Measurements from ENCODE around the gene KLHL29.

- TF ChIP-seq POLR2A (IDR thresholded peaks at IDR 0.05; ENCODE audit: low read depth, low read length) (no peak), KDM1A (IDR thresholded peaks at IDR 0.05; ENCODE audit: borderline replicate concordance) (no peak), CTCF (IDR thresholded peaks at IDR 0.05 in 2 of 3, conservative IDR thresholded peaks at IDR 0.05 in 1 of 3; ENCODE audit: control insufficient read depth in 2 of 3, extremely low read depth in 1 of 3, insufficient read depth in 1 of 3, low read depth in 3 of 3, low read length in 3 of 3) (no peak), YY1 (IDR thresholded peaks at IDR 0.05; ENCODE audit: low read depth, low read length) (no peak), EP300 (IDR thresholded peaks at IDR 0.05; ENCODE audit: borderline replicate concordance in 1 of 2, control insufficient read depth in 1 of 2, low read depth in 2 of 2, low read length in 2 of 2) (no peak), USF1 (IDR thresholded peaks at IDR 0.05; ENCODE audit: borderline replicate concordance, extremely low read length, insufficient read depth, low read depth, low read length) (no peak), REST (IDR thresholded peaks at IDR 0.05; ENCODE audit: low read depth, low read length) (no peak), SIN3A (IDR thresholded peaks at IDR 0.05; ENCODE audit: low read depth, low read length) (no peak)
Observed at GRCh38 chr2:23621616-23622015, 236.6 kb downstream of the KLHL29 start.
